ENCODE data around the gene MPC1L. TPM values are rescaled to one million over a fixed set of nuclear protein-coding genes. Genes with fewer than 3 reads are reported as not detected.

MPC1L gene
- total and polyA plus RNA-seq, 4 donors: not detected

DNA sequence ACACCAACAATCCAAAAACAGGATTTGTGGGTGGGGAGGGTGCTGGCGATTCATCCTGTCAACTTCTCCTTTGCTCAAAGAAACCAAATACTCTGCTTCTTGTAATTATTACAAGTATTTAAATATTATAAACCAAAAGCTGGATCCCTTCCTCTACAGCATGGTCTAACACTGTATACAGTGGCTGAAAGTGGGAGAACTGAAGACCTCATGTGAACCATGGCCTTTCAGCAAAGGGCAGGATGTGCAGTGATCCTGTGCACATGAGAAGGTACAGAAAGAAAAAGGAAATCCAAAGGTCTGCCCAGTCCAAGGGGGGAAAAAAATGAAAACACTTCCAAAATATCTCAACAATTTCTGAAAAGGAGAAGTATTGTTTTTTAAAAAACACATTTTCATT lies 29.4 kb downstream of the MPC1L start:
- H3K27me3 ChIP-seq (ENCODE audit: control insufficient read depth in 4 of 4, insufficient read depth in 4 of 4, low read length in 3 of 4): no peaks in the 10 kb centered on the region
- peaks cover 0 to 9% (median 4%) of the 10 kb centered on the region in 4 donors for H3K4me1 ChIP-seq (ENCODE audit: control insufficient read depth in 4 of 4, insufficient read depth in 4 of 4, low read length in 3 of 4)
- no peak overlapping the region for H3K9ac ChIP-seq (ENCODE audit: low read depth in 1 of 2, low read length in 2 of 2)
- no peak for DNase-seq (ENCODE audit: low spot score)
- no peak overlapping the region for H3K27ac ChIP-seq (ENCODE audit: low read depth in 1 of 2, low read length in 2 of 2)
- H3K36me3 ChIP-seq (ENCODE audit: control insufficient read depth in 4 of 4, insufficient read depth in 3 of 4, low read depth in 1 of 4, low read length in 3 of 4): peaks cover 1 to 15% (median 10%) of the 10 kb centered on the region in 4 donors
- TF ChIP-seq SP1 (IDR thresholded peaks at IDR 0.05) (no peak), JUND (IDR thresholded peaks at IDR 0.05) (no peak)
- no peak overlapping the region for H3K4me3 ChIP-seq (ENCODE audit: low read depth in 1 of 3, low read length in 3 of 3)
- H3K9me3 ChIP-seq (ENCODE audit: control insufficient read depth in 4 of 4, low read length in 3 of 4): no peaks in the 10 kb centered on the region
- 93% methylated on average over 1 of the region's 1 CpG for WGBS

DNA sequence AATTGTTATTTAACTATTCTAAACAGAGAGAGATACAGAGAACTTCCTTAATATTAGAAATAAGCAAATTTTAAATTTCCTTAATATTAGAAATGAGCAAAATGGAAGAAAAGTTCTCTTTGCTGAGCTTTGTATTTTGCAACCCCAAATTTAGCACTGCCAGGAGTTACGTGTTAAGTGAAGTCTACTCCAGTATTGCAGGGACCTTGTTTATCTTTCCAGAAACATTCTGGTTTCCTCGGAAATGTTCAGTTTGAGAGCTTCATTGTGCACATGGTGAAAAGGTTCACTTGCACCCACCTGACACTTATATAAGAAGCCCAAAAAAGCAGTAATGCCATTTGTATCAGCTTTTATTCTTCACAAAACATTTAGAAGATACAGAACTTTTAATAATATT lies 30.3 kb downstream of the MPC1L start:
- TF ChIP-seq HNF4A (conservative IDR thresholded peaks at IDR 0.05) (peak; percentile 22 to 53), RXRA (IDR thresholded peaks at IDR 0.05) (peak; percentile 16 to 42), HNF4G (IDR thresholded peaks at IDR 0.05) (no peak), FOXA1 (IDR thresholded peaks at IDR 0.05) (peak; percentile 12), FOXA2 (IDR thresholded peaks at IDR 0.05) (peak; percentile 37)
- H3K4me1 ChIP-seq (ENCODE audit: control insufficient read depth in 4 of 4, insufficient read depth in 4 of 4, low read length in 3 of 4): peaks cover 0 to 4% (median 1%) of the 10 kb centered on the region in 4 donors
- DNase-seq (ENCODE audit: low spot score): no peak
- H3K27ac ChIP-seq (ENCODE audit: low read depth in 1 of 2, low read length in 2 of 2): peak overlapping the region; percentile 8 to 56
- H3K27me3 ChIP-seq (ENCODE audit: control insufficient read depth in 4 of 4, insufficient read depth in 4 of 4, low read length in 3 of 4): no peaks in the 10 kb centered on the region
- 25% methylated on average over 2 of the region's 2 CpGs for WGBS
- H3K9me3 ChIP-seq (ENCODE audit: control insufficient read depth in 4 of 4, low read length in 3 of 4): no peaks in the 10 kb centered on the region
- H3K4me3 ChIP-seq (ENCODE audit: low read depth in 1 of 3, low read length in 3 of 3): no peak overlapping the region
- H3K36me3 ChIP-seq (ENCODE audit: control insufficient read depth in 4 of 4, insufficient read depth in 3 of 4, low read depth in 1 of 4, low read length in 3 of 4): peaks cover 1 to 15% (median 10%) of the 10 kb centered on the region in 4 donors
- no peak overlapping the region for H3K9ac ChIP-seq (ENCODE audit: low read depth in 1 of 2, low read length in 2 of 2)

DNA sequence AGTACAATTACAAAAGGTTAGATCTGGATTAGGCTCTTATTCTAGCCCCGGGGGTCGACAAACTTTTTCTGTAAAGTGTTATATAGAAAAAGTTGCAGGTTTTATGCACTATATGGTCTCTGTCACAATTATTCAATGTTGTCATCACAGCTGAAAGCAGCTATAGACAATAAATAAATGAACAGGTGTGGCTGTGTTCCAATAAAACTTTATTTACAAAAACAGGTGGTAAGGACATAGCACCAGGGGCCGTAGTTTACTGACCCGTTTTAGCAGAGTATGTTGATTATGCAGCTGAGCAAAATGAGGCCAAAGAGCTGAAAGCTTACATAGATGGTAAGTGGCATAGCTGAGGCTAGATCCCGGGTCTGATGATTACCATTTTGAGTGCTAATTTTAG lies 37.2 kb downstream of the MPC1L start:
- Histone ChIP-seq H3K36me3 (ENCODE audit: control insufficient read depth in 4 of 4, insufficient read depth in 3 of 4, low read depth in 1 of 4, low read length in 3 of 4) (peaks cover 0 to 30% (median 14%) of the 10 kb centered on the region in 4 donors), H3K27me3 (ENCODE audit: control insufficient read depth in 4 of 4, insufficient read depth in 4 of 4, low read length in 3 of 4) (no peaks in the 10 kb centered on the region), H3K9ac (ENCODE audit: low read depth in 1 of 2, low read length in 2 of 2) (no peak overlapping the region), H3K4me1 (ENCODE audit: control insufficient read depth in 4 of 4, insufficient read depth in 4 of 4, low read length in 3 of 4) (peaks cover 0 to 8% (median 4%) of the 10 kb centered on the region in 4 donors), H3K27ac (ENCODE audit: low read depth in 1 of 2, low read length in 2 of 2) (no peak overlapping the region), H3K9me3 (ENCODE audit: control insufficient read depth in 4 of 4, low read length in 3 of 4) (no peaks in the 10 kb centered on the region), H3K4me3 (ENCODE audit: low read depth in 1 of 3, low read length in 3 of 3) (no peak overlapping the region)
- no peak for TF ChIP-seq TAF1 (conservative IDR thresholded peaks at IDR 0.05)
- no peak for TF ChIP-seq SP1 (IDR thresholded peaks at IDR 0.05)
- TF ChIP-seq, protein P1, sequence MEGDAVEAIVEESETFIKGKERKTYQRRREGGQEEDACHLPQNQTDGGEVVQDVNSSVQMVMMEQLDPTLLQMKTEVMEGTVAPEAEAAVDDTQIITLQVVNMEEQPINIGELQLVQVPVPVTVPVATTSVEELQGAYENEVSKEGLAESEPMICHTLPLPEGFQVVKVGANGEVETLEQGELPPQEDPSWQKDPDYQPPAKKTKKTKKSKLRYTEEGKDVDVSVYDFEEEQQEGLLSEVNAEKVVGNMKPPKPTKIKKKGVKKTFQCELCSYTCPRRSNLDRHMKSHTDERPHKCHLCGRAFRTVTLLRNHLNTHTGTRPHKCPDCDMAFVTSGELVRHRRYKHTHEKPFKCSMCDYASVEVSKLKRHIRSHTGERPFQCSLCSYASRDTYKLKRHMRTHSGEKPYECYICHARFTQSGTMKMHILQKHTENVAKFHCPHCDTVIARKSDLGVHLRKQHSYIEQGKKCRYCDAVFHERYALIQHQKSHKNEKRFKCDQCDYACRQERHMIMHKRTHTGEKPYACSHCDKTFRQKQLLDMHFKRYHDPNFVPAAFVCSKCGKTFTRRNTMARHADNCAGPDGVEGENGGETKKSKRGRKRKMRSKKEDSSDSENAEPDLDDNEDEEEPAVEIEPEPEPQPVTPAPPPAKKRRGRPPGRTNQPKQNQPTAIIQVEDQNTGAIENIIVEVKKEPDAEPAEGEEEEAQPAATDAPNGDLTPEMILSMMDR (IDR thresholded peaks at IDR 0.05; ENCODE audit: low read depth, low read length, missing input control): no peak
- TF ChIP-seq FOXA2 (IDR thresholded peaks at IDR 0.05): no peak
- TF ChIP-seq, protein P2, sequence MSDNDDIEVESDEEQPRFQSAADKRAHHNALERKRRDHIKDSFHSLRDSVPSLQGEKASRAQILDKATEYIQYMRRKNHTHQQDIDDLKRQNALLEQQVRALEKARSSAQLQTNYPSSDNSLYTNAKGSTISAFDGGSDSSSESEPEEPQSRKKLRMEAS (IDR thresholded peaks at IDR 0.05): no peak
- TF ChIP-seq NR2F2 (IDR thresholded peaks at IDR 0.05): no peak
- TF ChIP-seq RXRA (IDR thresholded peaks at IDR 0.05): no peak
- 87% methylated on average over 5 of the region's 5 CpGs for WGBS
- DNase-seq (ENCODE audit: low spot score): no peak

DNA sequence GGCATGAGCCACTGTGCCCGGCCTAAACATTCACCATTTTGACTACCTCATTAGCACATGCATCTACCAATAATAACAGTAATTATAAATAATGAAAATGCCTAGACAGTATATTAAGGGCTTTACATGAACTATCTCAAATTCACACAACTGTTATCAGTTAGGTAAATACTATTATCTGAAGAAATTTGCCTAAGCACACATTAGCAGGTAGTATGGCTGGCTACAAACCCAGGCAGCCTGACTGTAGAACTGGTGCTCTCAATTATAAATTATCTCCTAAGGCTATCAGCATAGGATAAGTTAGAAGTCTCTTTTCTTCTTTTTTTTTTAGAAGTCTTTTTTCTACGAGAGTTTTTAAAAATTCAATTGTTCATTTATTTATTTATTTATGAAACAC lies 38.3 kb downstream of the MPC1L start:
- Histone ChIP-seq H3K4me3 (ENCODE audit: low read depth in 1 of 3, low read length in 3 of 3) (no peak overlapping the region), H3K9me3 (ENCODE audit: control insufficient read depth in 4 of 4, low read length in 3 of 4) (no peaks in the 10 kb centered on the region), H3K9ac (ENCODE audit: low read depth in 1 of 2, low read length in 2 of 2) (no peak overlapping the region), H3K36me3 (ENCODE audit: control insufficient read depth in 4 of 4, insufficient read depth in 3 of 4, low read depth in 1 of 4, low read length in 3 of 4) (peaks cover 2 to 36% (median 17%) of the 10 kb centered on the region in 4 donors), H3K4me1 (ENCODE audit: control insufficient read depth in 4 of 4, insufficient read depth in 4 of 4, low read length in 3 of 4) (peaks cover 0 to 8% (median 4%) of the 10 kb centered on the region in 4 donors), H3K27me3 (ENCODE audit: control insufficient read depth in 4 of 4, insufficient read depth in 4 of 4, low read length in 3 of 4) (no peaks in the 10 kb centered on the region), H3K27ac (ENCODE audit: low read depth in 1 of 2, low read length in 2 of 2) (no peak overlapping the region)
- WGBS: 92% methylated on average over 2 of the region's 2 CpGs
- no peak for DNase-seq (ENCODE audit: low spot score)
- TF ChIP-seq TAF1 (conservative IDR thresholded peaks at IDR 0.05) (no peak), SP1 (IDR thresholded peaks at IDR 0.05) (no peak), GABPA (IDR thresholded peaks at IDR 0.05 in 1 of 2, conservative IDR thresholded peaks at IDR 0.05 in 1 of 2) (no peak), HNF4A (conservative IDR thresholded peaks at IDR 0.05) (no peak), HNF4G (IDR thresholded peaks at IDR 0.05) (no peak), NR2F2 (IDR thresholded peaks at IDR 0.05) (no peak), FOXA1 (IDR thresholded peaks at IDR 0.05) (no peak), YY1 (IDR thresholded peaks at IDR 0.05) (no peak)
- TF ChIP-seq, protein P2 (IDR thresholded peaks at IDR 0.05): no peak
- TF ChIP-seq, protein P3, sequence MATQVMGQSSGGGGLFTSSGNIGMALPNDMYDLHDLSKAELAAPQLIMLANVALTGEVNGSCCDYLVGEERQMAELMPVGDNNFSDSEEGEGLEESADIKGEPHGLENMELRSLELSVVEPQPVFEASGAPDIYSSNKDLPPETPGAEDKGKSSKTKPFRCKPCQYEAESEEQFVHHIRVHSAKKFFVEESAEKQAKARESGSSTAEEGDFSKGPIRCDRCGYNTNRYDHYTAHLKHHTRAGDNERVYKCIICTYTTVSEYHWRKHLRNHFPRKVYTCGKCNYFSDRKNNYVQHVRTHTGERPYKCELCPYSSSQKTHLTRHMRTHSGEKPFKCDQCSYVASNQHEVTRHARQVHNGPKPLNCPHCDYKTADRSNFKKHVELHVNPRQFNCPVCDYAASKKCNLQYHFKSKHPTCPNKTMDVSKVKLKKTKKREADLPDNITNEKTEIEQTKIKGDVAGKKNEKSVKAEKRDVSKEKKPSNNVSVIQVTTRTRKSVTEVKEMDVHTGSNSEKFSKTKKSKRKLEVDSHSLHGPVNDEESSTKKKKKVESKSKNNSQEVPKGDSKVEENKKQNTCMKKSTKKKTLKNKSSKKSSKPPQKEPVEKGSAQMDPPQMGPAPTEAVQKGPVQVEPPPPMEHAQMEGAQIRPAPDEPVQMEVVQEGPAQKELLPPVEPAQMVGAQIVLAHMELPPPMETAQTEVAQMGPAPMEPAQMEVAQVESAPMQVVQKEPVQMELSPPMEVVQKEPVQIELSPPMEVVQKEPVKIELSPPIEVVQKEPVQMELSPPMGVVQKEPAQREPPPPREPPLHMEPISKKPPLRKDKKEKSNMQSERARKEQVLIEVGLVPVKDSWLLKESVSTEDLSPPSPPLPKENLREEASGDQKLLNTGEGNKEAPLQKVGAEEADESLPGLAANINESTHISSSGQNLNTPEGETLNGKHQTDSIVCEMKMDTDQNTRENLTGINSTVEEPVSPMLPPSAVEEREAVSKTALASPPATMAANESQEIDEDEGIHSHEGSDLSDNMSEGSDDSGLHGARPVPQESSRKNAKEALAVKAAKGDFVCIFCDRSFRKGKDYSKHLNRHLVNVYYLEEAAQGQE (IDR thresholded peaks at IDR 0.05): no peak
- TF ChIP-seq, protein P4, sequence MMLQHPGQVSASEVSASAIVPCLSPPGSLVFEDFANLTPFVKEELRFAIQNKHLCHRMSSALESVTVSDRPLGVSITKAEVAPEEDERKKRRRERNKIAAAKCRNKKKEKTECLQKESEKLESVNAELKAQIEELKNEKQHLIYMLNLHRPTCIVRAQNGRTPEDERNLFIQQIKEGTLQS (IDR thresholded peaks at IDR 0.05): no peak
